Measurements from ENCODE around the gene UBE3B.
A peak's percentile ranks its signal among the peaks of the same experiment; 100 is the strongest.

UBE3B gene

DNA sequence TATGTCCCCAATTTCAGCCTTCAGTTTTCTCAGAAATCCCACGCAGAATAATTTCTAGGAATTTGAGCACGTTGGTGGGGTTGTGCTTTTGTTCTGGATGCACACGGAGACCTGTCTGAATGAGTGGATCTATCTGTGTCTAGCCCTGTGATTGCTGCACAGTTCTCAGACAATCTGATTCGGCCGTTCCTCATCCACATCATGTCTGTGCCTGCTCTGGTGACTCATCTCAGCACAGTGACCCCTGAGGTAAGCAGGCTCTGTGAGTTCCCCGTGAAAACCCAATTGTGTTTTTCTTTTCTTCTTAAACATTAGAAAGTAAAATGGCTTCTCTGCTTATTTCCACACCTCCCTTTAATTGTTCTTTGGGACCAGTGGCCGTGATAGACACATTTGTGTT, 20.2 kb downstream of the UBE3B start:
- TF ChIP-seq POLR2AphosphoS5 (IDR thresholded peaks at IDR 0.05; ENCODE audit: low read depth) (no peak), SPI1 (IDR thresholded peaks at IDR 0.05; ENCODE audit: borderline replicate concordance, low read depth) (no peak), GABPA (IDR thresholded peaks at IDR 0.05; ENCODE audit: low read depth) (no peak)
- TF ChIP-seq, protein P1, sequence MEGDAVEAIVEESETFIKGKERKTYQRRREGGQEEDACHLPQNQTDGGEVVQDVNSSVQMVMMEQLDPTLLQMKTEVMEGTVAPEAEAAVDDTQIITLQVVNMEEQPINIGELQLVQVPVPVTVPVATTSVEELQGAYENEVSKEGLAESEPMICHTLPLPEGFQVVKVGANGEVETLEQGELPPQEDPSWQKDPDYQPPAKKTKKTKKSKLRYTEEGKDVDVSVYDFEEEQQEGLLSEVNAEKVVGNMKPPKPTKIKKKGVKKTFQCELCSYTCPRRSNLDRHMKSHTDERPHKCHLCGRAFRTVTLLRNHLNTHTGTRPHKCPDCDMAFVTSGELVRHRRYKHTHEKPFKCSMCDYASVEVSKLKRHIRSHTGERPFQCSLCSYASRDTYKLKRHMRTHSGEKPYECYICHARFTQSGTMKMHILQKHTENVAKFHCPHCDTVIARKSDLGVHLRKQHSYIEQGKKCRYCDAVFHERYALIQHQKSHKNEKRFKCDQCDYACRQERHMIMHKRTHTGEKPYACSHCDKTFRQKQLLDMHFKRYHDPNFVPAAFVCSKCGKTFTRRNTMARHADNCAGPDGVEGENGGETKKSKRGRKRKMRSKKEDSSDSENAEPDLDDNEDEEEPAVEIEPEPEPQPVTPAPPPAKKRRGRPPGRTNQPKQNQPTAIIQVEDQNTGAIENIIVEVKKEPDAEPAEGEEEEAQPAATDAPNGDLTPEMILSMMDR (IDR thresholded peaks at IDR 0.05; ENCODE audit: insufficient read depth, low read length) = no peak
- Histone ChIP-seq H3K4me3 (replicated peaks; ENCODE audit: insufficient read depth, low read length) (no peak overlapping the region), H3K27ac (replicated peaks) (no peak overlapping the region), H3K27me3 (ENCODE audit: insufficient read depth, poor library complexity, severe bottlenecking) (no peaks in the 10 kb centered on the region)
- DNase-seq (ENCODE audit: low read depth in 1 of 2, low spot score in 1 of 2) = no peak

DNA sequence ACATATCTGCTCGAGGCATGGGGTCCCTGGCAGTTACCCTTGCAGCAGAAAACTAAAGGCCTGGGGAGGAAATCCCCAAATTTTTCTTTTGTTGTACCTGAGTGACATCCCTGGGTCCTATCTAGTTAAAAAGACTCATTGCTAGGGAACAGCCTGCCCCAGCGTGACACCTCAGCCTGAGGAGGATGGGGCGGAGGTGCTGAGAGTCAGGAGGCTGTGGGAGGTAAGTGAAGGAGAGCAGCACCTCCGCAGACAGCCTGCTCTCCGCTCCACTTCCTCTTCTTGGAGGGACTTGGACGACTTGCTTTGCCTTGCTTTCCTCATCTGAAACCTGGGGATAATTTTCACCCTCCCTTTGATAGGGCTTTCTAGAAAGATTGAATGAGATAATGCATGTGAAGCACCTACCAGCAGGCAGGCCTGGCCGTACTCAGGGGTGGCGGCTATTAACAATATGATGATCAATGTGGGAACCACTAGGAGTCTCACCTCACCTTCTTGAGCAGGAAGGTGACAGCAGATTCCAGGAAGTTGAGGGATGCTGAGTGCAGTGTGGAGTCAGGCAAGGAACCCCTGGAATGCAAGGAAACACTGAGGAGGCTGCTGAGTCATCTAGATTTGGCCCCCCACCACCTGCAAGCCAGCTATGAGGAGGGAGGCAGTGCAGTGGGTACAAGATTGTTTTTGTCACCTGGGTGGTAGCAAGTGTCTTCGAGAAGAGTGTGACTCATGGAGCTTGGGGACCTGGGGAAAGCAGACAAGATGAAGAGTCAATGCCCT, 23.2 kb downstream of the UBE3B start:
- H3K27ac ChIP-seq (replicated peaks) = no peak overlapping the region
- no peak for DNase-seq (ENCODE audit: low read depth in 1 of 2, low spot score in 1 of 2)
- no peaks in the 10 kb centered on the region for H3K27me3 ChIP-seq (ENCODE audit: insufficient read depth, poor library complexity, severe bottlenecking)
- H3K4me3 ChIP-seq (replicated peaks; ENCODE audit: insufficient read depth, low read length) = no peak overlapping the region
- 0 out of 2 replicates have a peak, but pooled peaks have one; percentile 7 for TF ChIP-seq SPI1 (IDR thresholded peaks at IDR 0.05; ENCODE audit: borderline replicate concordance, low read depth)
- no peak for TF ChIP-seq POLR2AphosphoS5 (IDR thresholded peaks at IDR 0.05; ENCODE audit: low read depth)
- no peak for TF ChIP-seq GABPA (IDR thresholded peaks at IDR 0.05; ENCODE audit: low read depth)

DNA sequence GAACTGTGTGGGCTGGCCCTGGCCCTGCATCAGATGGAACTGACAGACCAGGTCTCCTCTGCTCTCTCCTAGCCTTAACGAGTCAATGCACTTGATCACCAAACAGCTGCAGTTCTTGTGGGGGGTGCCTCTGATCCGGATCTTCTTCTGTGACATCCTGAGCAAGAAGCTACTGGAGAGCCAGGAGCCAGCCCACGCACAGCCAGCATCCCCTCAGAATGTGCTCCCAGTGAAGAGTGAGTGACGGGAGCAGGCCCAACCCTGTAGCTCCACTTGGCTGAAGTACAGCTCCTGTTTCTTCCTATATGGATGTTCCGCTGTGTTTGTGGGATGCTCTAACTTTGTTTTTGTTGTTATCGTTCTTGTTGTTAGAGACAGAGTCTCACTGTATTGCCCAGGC, 23.9 kb downstream of the UBE3B start:
- Histone ChIP-seq H3K4me3 (replicated peaks; ENCODE audit: insufficient read depth, low read length) (no peak overlapping the region), H3K27me3 (ENCODE audit: insufficient read depth, poor library complexity, severe bottlenecking) (no peaks in the 10 kb centered on the region), H3K27ac (replicated peaks) (no peak overlapping the region)
- TF ChIP-seq SPI1 (IDR thresholded peaks at IDR 0.05; ENCODE audit: borderline replicate concordance, low read depth) (no peak), GABPA (IDR thresholded peaks at IDR 0.05; ENCODE audit: low read depth) (no peak), POLR2AphosphoS5 (IDR thresholded peaks at IDR 0.05; ENCODE audit: low read depth) (no peak)
- TF ChIP-seq, protein P1 (IDR thresholded peaks at IDR 0.05; ENCODE audit: insufficient read depth, low read length) = no peak
- TF ChIP-seq, protein P2, sequence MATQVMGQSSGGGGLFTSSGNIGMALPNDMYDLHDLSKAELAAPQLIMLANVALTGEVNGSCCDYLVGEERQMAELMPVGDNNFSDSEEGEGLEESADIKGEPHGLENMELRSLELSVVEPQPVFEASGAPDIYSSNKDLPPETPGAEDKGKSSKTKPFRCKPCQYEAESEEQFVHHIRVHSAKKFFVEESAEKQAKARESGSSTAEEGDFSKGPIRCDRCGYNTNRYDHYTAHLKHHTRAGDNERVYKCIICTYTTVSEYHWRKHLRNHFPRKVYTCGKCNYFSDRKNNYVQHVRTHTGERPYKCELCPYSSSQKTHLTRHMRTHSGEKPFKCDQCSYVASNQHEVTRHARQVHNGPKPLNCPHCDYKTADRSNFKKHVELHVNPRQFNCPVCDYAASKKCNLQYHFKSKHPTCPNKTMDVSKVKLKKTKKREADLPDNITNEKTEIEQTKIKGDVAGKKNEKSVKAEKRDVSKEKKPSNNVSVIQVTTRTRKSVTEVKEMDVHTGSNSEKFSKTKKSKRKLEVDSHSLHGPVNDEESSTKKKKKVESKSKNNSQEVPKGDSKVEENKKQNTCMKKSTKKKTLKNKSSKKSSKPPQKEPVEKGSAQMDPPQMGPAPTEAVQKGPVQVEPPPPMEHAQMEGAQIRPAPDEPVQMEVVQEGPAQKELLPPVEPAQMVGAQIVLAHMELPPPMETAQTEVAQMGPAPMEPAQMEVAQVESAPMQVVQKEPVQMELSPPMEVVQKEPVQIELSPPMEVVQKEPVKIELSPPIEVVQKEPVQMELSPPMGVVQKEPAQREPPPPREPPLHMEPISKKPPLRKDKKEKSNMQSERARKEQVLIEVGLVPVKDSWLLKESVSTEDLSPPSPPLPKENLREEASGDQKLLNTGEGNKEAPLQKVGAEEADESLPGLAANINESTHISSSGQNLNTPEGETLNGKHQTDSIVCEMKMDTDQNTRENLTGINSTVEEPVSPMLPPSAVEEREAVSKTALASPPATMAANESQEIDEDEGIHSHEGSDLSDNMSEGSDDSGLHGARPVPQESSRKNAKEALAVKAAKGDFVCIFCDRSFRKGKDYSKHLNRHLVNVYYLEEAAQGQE (IDR thresholded peaks at IDR 0.05; ENCODE audit: insufficient replicate concordance, low read depth) = no peak
- DNase-seq (ENCODE audit: low read depth in 1 of 2, low spot score in 1 of 2) = no peak

DNA sequence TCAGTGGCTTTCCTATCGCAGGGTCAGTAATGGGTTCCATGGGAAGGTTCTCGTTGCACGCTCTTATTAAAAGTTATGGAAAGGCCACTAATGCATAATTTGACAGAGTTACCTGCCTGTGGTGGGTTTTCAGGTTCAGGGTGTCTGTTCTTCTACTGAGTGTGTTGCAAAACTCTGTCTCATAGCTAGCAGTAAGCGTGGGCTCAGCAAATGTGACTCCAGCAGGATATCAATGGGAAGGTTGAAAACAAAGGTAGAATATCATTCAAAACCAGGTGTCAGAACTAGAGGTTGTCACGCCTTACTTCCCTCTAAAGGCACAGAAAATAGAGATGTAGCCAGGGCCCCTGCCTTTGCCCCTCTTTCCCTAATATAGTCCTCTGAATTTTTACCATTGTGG, 24.9 kb downstream of the UBE3B start:
- Histone ChIP-seq H3K4me3 (replicated peaks; ENCODE audit: insufficient read depth, low read length) (no peak overlapping the region), H3K27ac (replicated peaks) (no peak overlapping the region), H3K27me3 (ENCODE audit: insufficient read depth, poor library complexity, severe bottlenecking) (no peaks in the 10 kb centered on the region)
- no peak for DNase-seq (ENCODE audit: low read depth in 1 of 2, low spot score in 1 of 2)
- no peak for TF ChIP-seq GABPA (IDR thresholded peaks at IDR 0.05; ENCODE audit: low read depth)

DNA sequence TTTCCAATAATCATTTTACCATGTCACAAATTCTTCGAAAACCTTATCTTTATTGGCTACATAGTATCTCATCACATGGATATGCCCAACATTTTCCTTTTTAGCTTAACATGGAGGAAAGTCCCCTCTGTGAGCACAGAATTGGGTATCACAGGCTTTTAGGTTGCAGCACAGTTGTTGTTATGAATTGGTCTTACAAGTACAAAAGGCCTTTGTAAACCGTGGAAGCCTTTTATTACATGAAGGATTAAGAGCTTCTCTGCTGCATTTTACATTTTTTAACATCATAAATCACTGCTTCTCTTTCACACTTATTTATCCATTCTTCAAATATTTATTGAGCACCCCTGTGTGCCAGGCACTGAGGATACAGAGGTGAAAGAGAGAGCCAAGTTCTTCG, 26.2 kb downstream of the UBE3B start:
- TF ChIP-seq SPI1 (IDR thresholded peaks at IDR 0.05; ENCODE audit: borderline replicate concordance, low read depth) (no peak), GABPA (IDR thresholded peaks at IDR 0.05; ENCODE audit: low read depth) (no peak), POLR2AphosphoS5 (IDR thresholded peaks at IDR 0.05; ENCODE audit: low read depth) (no peak)
- TF ChIP-seq, protein P1 (IDR thresholded peaks at IDR 0.05; ENCODE audit: insufficient read depth, low read length) = no peak
- TF ChIP-seq, protein P2 (IDR thresholded peaks at IDR 0.05; ENCODE audit: insufficient replicate concordance, low read depth) = no peak
- DNase-seq (ENCODE audit: low read depth in 1 of 2, low spot score in 1 of 2) = no peak
- no peak overlapping the region for H3K4me3 ChIP-seq (replicated peaks; ENCODE audit: insufficient read depth, low read length)
- no peaks in the 10 kb centered on the region for H3K27me3 ChIP-seq (ENCODE audit: insufficient read depth, poor library complexity, severe bottlenecking)
- H3K27ac ChIP-seq (replicated peaks) = no peak overlapping the region
